ENCODE measurements around the gene KRT28. TPM values are rescaled to one million over a fixed set of nuclear protein-coding genes. Genes with fewer than 3 reads are reported as not detected.
A peak's percentile ranks its signal among the peaks of the same experiment; 100 is the strongest.

KRT28 gene
- total RNA-seq, 2 donors from 2014 or later, result not detected

- H3K36me3 ChIP-seq, result no peaks in the 10 kb centered on the region
- no peak overlapping the region for H3K4me3 ChIP-seq
- intact Hi-C loops (cut with DNase I), result no loop called here
- no peak for TF ChIP-seq CTCF (IDR thresholded peaks at IDR 0.05)
- no peak for TF ChIP-seq POLR2AphosphoS5 (IDR thresholded peaks at IDR 0.05)
- no peak for TF ChIP-seq POLR2A (IDR thresholded peaks at IDR 0.05)
- H3K9me3 ChIP-seq, result no peaks in the 10 kb centered on the region
- 93% methylated on average over 2 of the region's 2 CpGs for WGBS
- peak overlapping the region in 1 of 2 donors; percentile 74 for H3K27ac ChIP-seq
- H3K27me3 ChIP-seq (replicated peaks; ENCODE audit: insufficient read depth), result no peaks in the 10 kb centered on the region
- H3K4me1 ChIP-seq (replicated peaks), result no peaks in the 10 kb centered on the region
- DNase-seq (ENCODE audit: low spot score), result no peak
Measured at GRCh38 chr17:40830085-40830776, 30.5 kb upstream of the KRT28 start.

- DNase-seq (ENCODE audit: low spot score), result no peak
- Histone ChIP-seq H3K4me3 (no peak overlapping the region), H3K27ac (peak overlapping the region; percentile 61 to 74), H3K36me3 (no peaks in the 10 kb centered on the region), H3K9me3 (no peaks in the 10 kb centered on the region), H3K4me1 (replicated peaks) (no peaks in the 10 kb centered on the region), H3K27me3 (replicated peaks; ENCODE audit: insufficient read depth) (no peaks in the 10 kb centered on the region)
- intact Hi-C loops (cut with DNase I), result no loop called here
- 37% methylated on average over 4 of the region's 4 CpGs for WGBS
- TF ChIP-seq CTCF (IDR thresholded peaks at IDR 0.05) (no peak), POLR2AphosphoS5 (IDR thresholded peaks at IDR 0.05) (peak; percentile 71), POLR2A (IDR thresholded peaks at IDR 0.05) (no peak)
Measured at GRCh38 chr17:40828454-40829044, 28.8 kb upstream of the KRT28 start.

GRCh38 chr17:40827746-40828453, 28.1 kb upstream of the KRT28 start:
- 63% methylated on average over 7 of the region's 7 CpGs for WGBS
- peak overlapping the region; percentile 61 to 74 for H3K27ac ChIP-seq
- DNase-seq (ENCODE audit: low spot score), result no peak
- H3K9me3 ChIP-seq, result no peaks in the 10 kb centered on the region
- no peak for TF ChIP-seq POLR2AphosphoS5 (IDR thresholded peaks at IDR 0.05)
- TF ChIP-seq CTCF (IDR thresholded peaks at IDR 0.05), result no peak
- no peak for TF ChIP-seq POLR2A (IDR thresholded peaks at IDR 0.05)
- intact Hi-C loops (cut with DNase I), result no loop called here
- H3K36me3 ChIP-seq, result no peaks in the 10 kb centered on the region
- H3K4me1 ChIP-seq (replicated peaks), result no peaks in the 10 kb centered on the region
- no peaks in the 10 kb centered on the region for H3K27me3 ChIP-seq (replicated peaks; ENCODE audit: insufficient read depth)
- no peak overlapping the region for H3K4me3 ChIP-seq

GRCh38 chr17:40825599-40825998, 25.8 kb upstream of the KRT28 start:
- no peak for DNase-seq (ENCODE audit: low spot score)
- no peaks in the 10 kb centered on the region for H3K9me3 ChIP-seq
- H3K27me3 ChIP-seq (replicated peaks; ENCODE audit: insufficient read depth), result no peaks in the 10 kb centered on the region
- no peak overlapping the region for H3K27ac ChIP-seq
- H3K36me3 ChIP-seq, result no peaks in the 10 kb centered on the region
- no peak for TF ChIP-seq POLR2AphosphoS5 (IDR thresholded peaks at IDR 0.05)
- TF ChIP-seq CTCF (IDR thresholded peaks at IDR 0.05), result no peak
- no peak for TF ChIP-seq POLR2A (IDR thresholded peaks at IDR 0.05)
- H3K4me3 ChIP-seq, result no peak overlapping the region
- intact Hi-C loops (cut with DNase I), result no loop called here
- no peaks in the 10 kb centered on the region for H3K4me1 ChIP-seq (replicated peaks)
- WGBS, result 70% methylated on average over 2 of the region's 2 CpGs

All from prostate gland (tissue), 2 donors.